ENCODE results near the gene DDX39A.

GRCh38 chr19:14383661-14384555, 35.2 kb downstream of the DDX39A start:
- TF ChIP-seq POLR2AphosphoS5 (IDR thresholded peaks at IDR 0.05; ENCODE audit: low read depth, low read length) (peak; percentile 44; the same call in 1 of the 2 replicates), TAF1 (IDR thresholded peaks at IDR 0.05; ENCODE audit: borderline replicate concordance, low read depth, low read length) (peak; percentile 67; the same call in 1 of the 2 replicates), POLR2A (IDR thresholded peaks at IDR 0.05; ENCODE audit: low read depth, low read length) (peak; percentile 82)
